Transverse colon (tissue), 4 donors: ENCODE results near the gene STIM1. TPM values are rescaled to one million over a fixed set of nuclear protein-coding genes. Genes with fewer than 3 reads are reported as not detected.

Experiments used
- DNase-seq: peaks from one replicate; pipeline ENCODE4 v3.0.0-alpha.2; 2019
- H3K27ac ChIP-seq, 4 donors: fragments of 200-600 bp; sonication (generic); 2 replicates each; pipeline ENCODE4 v1.5.1; 2016 to 2018; ENCODE audit warnings: inconsistent platforms in 4 of 4
- H3K27me3 ChIP-seq: fragments of 200-600 bp; sonication (generic); 2 replicates; pipeline ENCODE4 v1.5.1; 2017; ENCODE audit warnings: inconsistent platforms
- H3K36me3 ChIP-seq, 4 donors: fragments of 200-600 bp; sonication (generic); 2 replicates each; pipeline ENCODE4 v1.5.1; 2017 to 2019; ENCODE audit warnings: inconsistent platforms in 4 of 4
- H3K4me1 ChIP-seq, 4 donors: fragments of 200-600 bp; sonication (generic); 2 replicates each; pipeline ENCODE4 v1.5.1; 2017 to 2020; ENCODE audit warnings: inconsistent platforms in 4 of 4
- H3K4me3 ChIP-seq, 4 donors: fragments of 200-600 bp; sonication (generic); 1 replicate in 1 of 4; 2 replicates in 3 of 4; pipeline versions ENCODE4 v1.5.1 to v1.6.1; 2017 to 2019; ENCODE audit warnings: inconsistent platforms in 4 of 4
- H3K9me3 ChIP-seq, 2 donors: fragments of 200-600 bp; sonication (generic); 2 replicates each; pipeline ENCODE4 v1.5.1; 2017 to 2019; ENCODE audit warnings: inconsistent platforms in 2 of 2
- CTCF ChIP-seq, 5 experiments: fragments of 200-600 bp in 3 of 5; fragments of 450-650 bp in 2 of 5; sonication (generic) in 3 of 5; IDR thresholded peaks; 1 replicate in 2 of 5; 2 replicates in 3 of 5; pipeline ENCODE4 v1.5.1; 2016 to 2017; ENCODE audit warnings: antibody characterized with exemption in 5 of 5, inconsistent platforms in 3 of 5, mild to moderate bottlenecking in 2 of 5, moderate library complexity in 1 of 5
- EP300 ChIP-seq: sonication (generic); formaldehyde crosslinking; IDR thresholded peaks from one replicate; pipeline ENCODE4 v1.6.1; 2017; ENCODE audit warnings: antibody characterized with exemption, low read depth
- POLR2A ChIP-seq: fragments of 450-650 bp; IDR thresholded peaks from one replicate; pipeline ENCODE4 v1.6.1; 2016; ENCODE audit warnings: antibody characterized with exemption, mild to moderate bottlenecking, moderate library complexity
- POLR2AphosphoS5 ChIP-seq, 3 donors: sonication (generic); formaldehyde crosslinking; IDR thresholded peaks; one replicate each; pipeline ENCODE4 v1.6.1; 2016; ENCODE audit warnings: antibody characterized with exemption in 3 of 3
- WGBS, 2 donors: methylation state at CpG; one replicate each; pipeline ENCODE4 v1.1.5; 2018; ENCODE audit warnings: low coverage in 1 of 2; 5-methylcytosine and 5-hydroxymethylcytosine counted together
- in situ Hi-C, 4 donors: fragments of 200-750 bp; cut with MboI; loops; one replicate each; pipeline versions ENCODE4 v1.15.0 to v1.15.1; 2017; ENCODE audit warnings: low sequenced_read_pairs in 3 of 4, low pct_ligation_motif_present in 1 of 4, low pct_unique_long_range_greater_than_20kb in 1 of 4
- intact Hi-C: fragments of 100-400 bp; cut with DNase I; formaldehyde crosslinking; loops from one replicate; pipeline ENCODE4 v1.15.1; 2023; ENCODE audit warnings: low total_unique reads
- total RNA-seq, 4 donors: library from RNA; depleted of rRNA; stranded (reverse); fragments of >200 nt; gene quantifications; one replicate each; pipeline ENCODE4 v1.1.0, GENCODE V29; 2016

Gene STIM1
- total RNA-seq, 4 donors from 2014 or later: 41.2 to 79.3 (median 48.0) TPM

- H3K27me3 ChIP-seq: no peaks in the 10 kb centered on the region
- intact Hi-C loops: no loop called here
- TF ChIP-seq POLR2A (no peak), CTCF (IDR thresholded peaks at IDR 0.05) (no peak), EP300 (no peak), POLR2AphosphoS5 (IDR thresholded peaks at IDR 0.05) (no peak)
- H3K27ac ChIP-seq: peak overlapping the region in 3 of 4 donors; percentile 13 to 50 (median 17)
- DNase-seq: no peak
- 98% methylated on average over 2 of the region's 2 CpGs; no CpG with 5 or more reads in 1 of the 2 donors for WGBS, 2 donors
- in situ Hi-C loops: no loop called here
- peaks cover 0 to 2% (median 0%) of the 10 kb centered on the region in 4 donors for H3K36me3 ChIP-seq
- peaks cover 20 to 65% (median 29%) of the 10 kb centered on the region in 4 donors for H3K4me1 ChIP-seq
- H3K4me3 ChIP-seq: no peak overlapping the region
- H3K9me3 ChIP-seq: no peaks in the 10 kb centered on the region
Observed at GRCh38 chr11:3832816-3833215, 22.6 kb upstream of the STIM1 start.

GRCh38 chr11:3833449-3833848 lies 22.0 kb upstream of the STIM1 start:
- in situ Hi-C loops (no loop called here), intact Hi-C loops (no loop called here)
- DNase-seq: no peak
- Histone ChIP-seq H3K36me3 (no peaks in the 10 kb centered on the region), H3K27ac (peak overlapping the region in 1 of 4 donors; percentile 7), H3K27me3 (no peaks in the 10 kb centered on the region), H3K4me3 (no peak overlapping the region), H3K4me1 (peaks cover 20 to 72% (median 31%) of the 10 kb centered on the region in 4 donors), H3K9me3 (no peaks in the 10 kb centered on the region)
- 96% methylated on average over 2 of the region's 2 CpGs; no CpG with 5 or more reads in 1 of the 2 donors for WGBS, 2 donors
- TF ChIP-seq POLR2A: no peak
- no peak for TF ChIP-seq CTCF (IDR thresholded peaks at IDR 0.05)
- TF ChIP-seq EP300: no peak
- no peak for TF ChIP-seq POLR2AphosphoS5 (IDR thresholded peaks at IDR 0.05)

GRCh38 chr11:3834349-3834663 lies 21.2 kb upstream of the STIM1 start:
- WGBS, 2 donors: 82% methylated on average over 4 of the region's 4 CpGs; no CpG with 5 or more reads in 1 of the 2 donors
- no peak overlapping the region for H3K4me3 ChIP-seq
- peaks cover 20 to 80% (median 33%) of the 10 kb centered on the region in 4 donors for H3K4me1 ChIP-seq
- DNase-seq: no peak
- H3K27ac ChIP-seq: peak overlapping the region in 3 of 4 donors; percentile 11 to 74 (median 45)
- TF ChIP-seq POLR2A (no peak), POLR2AphosphoS5 (IDR thresholded peaks at IDR 0.05) (no peak), CTCF (IDR thresholded peaks at IDR 0.05) (no peak), EP300 (no peak)
- intact Hi-C loops: no loop called here
- no peaks in the 10 kb centered on the region for H3K9me3 ChIP-seq
- no peaks in the 10 kb centered on the region for H3K27me3 ChIP-seq
- no peaks in the 10 kb centered on the region for H3K36me3 ChIP-seq
- in situ Hi-C loops: no loop called here

GRCh38 chr11:3834664-3835461 lies 20.6 kb upstream of the STIM1 start:
- peak; percentile 59 for DNase-seq
- TF ChIP-seq CTCF (IDR thresholded peaks at IDR 0.05) (no peak), POLR2AphosphoS5 (IDR thresholded peaks at IDR 0.05) (peak in 1 of 3 donors; percentile 54)
- Histone ChIP-seq H3K4me1 (peaks cover 20 to 86% (median 37%) of the 10 kb centered on the region in 4 donors), H3K27ac (peak overlapping the region; percentile 50 to 98 (median 72)), H3K27me3 (no peaks in the 10 kb centered on the region), H3K4me3 (no peak overlapping the region), H3K9me3 (no peaks in the 10 kb centered on the region), H3K36me3 (no peaks in the 10 kb centered on the region)
- WGBS, 2 donors: 76 to 94% methylated on average over 3 to 7 of the region's 7 CpGs
- in situ Hi-C loops (no loop called here), intact Hi-C loops (no loop called here)
